GM10847 (cell line): ENCODE results near the gene GJD2.

Source experiments
- POLR2A ChIP-seq: IDR thresholded peaks from 2 replicates; pipeline ENCODE4 v1.6.1; 2011; ENCODE audit not compliant: insufficient read length; ENCODE audit errors: extremely low read depth

GJD2 gene

GRCh38 chr15:34786206-34786605 lies 31.4 kb upstream of the GJD2 start:
- TF ChIP-seq POLR2A: no peak

DNA sequence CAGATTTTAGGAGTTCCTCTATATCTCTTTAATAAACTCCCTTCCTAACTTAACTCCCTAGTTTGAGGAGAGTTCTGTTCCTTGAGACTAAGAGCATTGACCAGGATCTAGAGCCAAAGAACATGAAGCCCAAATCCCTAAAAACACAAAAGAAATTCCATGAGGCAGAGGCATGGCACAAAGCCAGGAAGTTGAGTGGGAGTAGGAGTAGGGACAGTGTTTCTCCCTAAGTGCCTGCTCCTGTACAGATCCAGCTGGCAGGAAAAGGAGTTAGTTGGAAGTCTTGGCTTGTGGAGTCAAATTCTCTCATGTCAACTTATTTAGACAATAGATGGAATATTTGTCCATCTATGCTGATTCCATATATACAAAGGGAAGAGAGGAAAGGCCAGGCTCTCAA lies 29.2 kb upstream of the GJD2 start:
- no peak for TF ChIP-seq POLR2A

- TF ChIP-seq POLR2A: no peak
Observed at GRCh38 chr15:34783431-34783830, 28.6 kb upstream of the GJD2 start.

DNA sequence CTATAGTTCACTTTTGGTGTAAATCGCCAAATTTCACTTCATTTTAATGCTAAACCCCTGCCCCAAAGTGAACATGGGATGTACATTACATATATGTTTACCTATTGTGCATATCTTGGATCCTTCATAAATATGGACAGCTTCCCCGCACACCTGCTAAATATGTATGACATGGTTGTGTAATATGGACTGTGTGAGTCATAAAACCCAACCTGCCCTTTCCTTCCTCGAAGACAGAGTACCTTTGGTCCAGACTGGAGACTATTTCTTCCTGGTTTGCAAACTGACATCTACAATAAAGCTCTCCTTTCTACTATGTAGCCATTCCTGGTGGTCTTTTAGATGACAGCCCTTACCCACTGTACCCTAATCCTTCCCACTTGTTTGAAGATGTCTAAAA lies 28.1 kb upstream of the GJD2 start:
- no peak for TF ChIP-seq POLR2A

DNA sequence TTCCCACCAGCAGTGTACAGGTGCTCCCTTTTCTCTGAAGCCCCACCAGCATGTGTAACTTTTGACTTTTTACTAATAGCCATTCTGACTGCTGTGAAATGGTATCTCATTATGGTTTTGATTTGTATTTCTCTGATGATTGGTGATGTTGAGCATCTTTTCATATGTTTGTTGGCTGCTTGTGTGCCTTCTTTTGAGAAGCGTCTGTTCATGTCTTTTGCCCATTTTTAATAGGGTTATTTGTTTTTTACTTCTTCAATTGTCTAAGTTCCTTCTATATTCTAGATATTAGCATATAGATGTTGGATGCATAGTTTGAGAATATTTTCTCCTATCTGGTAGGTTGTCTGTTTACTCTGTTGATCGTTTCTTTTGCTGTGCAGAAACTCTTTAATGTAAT lies 25.9 kb upstream of the GJD2 start:
- TF ChIP-seq POLR2A: no peak

GRCh38 chr15:34776606-34777105 lies 21.9 kb upstream of the GJD2 start:
- TF ChIP-seq POLR2A: no peak

- no peak for TF ChIP-seq POLR2A
Observed at GRCh38 chr15:34773917-34774316, 19.1 kb upstream of the GJD2 start.

- no peak for TF ChIP-seq POLR2A
Observed at GRCh38 chr15:34773013-34773412, 18.2 kb upstream of the GJD2 start.

- no peak for TF ChIP-seq POLR2A
Observed at GRCh38 chr15:34772312-34772711, 17.5 kb upstream of the GJD2 start.

DNA sequence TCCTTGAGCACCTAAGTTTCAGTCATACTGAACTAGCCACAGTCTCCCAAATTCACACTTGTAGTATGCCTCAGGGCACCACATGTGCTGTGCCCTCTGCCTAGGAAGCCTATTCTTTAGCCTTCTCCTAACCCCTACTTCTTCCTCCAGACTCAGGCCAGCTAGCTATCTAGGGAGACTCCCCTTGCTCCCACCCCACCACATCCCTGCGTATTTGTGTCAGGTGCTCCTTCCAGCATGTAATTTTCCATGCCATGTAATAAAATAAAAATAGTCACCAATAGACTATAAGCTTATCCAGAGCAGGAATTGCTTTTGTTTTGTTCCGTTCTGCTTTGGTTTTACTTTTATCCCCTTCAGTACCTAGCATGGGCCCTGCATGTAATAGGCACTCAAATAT lies 14.9 kb upstream of the GJD2 start:
- no peak for TF ChIP-seq POLR2A

DNA sequence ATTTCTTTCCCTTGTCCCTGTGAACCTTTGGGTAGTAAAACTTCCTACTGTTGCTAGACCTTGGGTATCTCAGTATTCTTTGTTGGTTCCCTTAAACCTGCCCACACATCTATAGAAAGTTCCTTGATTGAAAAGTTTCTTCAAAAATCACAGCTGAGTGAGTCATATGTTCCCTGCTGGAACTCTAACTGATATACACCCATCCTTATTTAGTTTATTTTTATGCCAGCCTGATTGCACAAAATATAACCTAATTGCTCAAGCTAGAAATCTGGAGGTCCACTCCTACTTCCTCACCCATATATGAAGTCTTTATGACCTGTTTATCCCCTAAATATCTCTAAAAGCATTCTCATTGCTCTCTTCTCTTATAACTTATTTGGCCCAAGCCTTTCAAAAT lies 13.7 kb upstream of the GJD2 start:
- TF ChIP-seq POLR2A: no peak

DNA sequence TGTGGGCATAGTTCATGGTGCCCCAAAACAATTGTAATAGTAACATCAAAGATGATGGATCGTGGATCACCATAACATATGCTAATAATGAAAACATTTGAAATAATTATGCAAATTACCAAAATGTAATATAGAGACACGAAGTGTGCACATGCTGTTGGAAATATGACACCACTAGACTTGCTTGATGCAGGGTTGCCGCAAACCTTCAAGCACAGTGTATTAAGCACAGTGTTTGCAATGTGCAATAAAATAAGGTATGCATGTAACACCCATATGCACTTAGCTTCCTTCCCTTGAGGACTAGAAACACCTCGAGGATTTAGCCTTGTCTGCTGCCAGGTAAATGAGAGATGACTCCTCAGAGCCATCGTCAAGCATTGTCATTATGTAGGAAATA lies 10.9 kb upstream of the GJD2 start:
- no peak for TF ChIP-seq POLR2A

DNA sequence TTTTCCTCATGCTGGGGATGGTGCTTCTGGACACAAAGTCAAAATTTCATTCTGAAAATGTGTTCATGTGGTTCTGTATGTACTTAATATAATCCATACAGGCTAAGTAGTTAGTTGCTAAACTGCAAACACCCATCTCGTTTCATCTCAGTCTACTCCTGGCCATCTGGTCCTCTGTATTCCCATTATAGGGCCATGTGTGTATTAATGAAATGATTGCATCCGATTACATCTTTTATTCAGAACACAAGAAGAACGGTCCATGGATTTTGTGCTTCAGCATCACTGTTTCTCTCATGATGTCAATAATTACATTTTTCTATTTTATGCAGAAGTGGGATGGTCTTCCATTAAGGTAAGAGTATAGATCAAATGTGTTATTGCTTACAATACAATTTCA lies 6.1 kb upstream of the GJD2 start:
- no peak for TF ChIP-seq POLR2A

- no peak for TF ChIP-seq POLR2A
Observed at GRCh38 chr15:34759992-34760391, 5.2 kb upstream of the GJD2 start.

DNA sequence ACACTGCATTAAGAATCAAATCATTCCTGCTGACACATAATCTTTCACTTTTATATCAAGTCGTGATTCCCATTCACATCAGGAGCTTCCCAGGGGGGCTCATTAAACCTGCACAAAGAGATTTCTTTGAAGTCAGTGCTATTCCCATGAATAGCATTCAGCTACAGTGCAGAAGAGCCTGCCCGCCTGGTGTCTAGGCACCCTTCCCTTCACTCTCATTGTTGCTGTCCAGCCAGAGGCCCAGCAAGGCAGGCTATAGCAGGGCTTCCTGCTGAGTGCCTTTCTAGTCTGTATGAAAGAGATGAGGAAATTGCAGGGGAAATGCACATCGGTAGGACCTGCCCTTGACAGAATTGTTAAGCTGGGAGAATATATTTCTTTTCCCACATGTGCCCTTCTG lies 4.5 kb upstream of the GJD2 start:
- TF ChIP-seq POLR2A: no peak

DNA sequence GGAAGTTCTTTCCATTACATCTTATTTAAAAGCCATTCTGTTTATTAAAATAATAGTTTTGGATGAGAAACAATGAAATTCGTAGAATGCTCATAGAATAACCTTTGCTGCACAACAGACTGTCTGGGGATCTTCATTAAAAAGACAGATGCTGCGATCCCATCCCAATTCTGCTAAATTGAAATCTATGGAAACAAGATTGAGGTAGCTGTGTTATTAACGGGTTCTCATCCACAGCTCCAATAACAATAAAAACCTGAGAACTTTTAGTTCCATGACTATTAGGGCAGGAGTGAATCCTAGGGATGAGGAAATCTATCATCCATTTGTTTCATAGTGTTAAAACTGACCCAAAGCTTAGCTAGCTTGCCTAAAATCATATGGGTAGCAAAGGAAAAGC lies 2.5 kb upstream of the GJD2 start:
- TF ChIP-seq POLR2A: no peak

GRCh38 chr15:34755419-34755773 lies 598 bp upstream of the GJD2 start:
- no peak for TF ChIP-seq POLR2A

DNA sequence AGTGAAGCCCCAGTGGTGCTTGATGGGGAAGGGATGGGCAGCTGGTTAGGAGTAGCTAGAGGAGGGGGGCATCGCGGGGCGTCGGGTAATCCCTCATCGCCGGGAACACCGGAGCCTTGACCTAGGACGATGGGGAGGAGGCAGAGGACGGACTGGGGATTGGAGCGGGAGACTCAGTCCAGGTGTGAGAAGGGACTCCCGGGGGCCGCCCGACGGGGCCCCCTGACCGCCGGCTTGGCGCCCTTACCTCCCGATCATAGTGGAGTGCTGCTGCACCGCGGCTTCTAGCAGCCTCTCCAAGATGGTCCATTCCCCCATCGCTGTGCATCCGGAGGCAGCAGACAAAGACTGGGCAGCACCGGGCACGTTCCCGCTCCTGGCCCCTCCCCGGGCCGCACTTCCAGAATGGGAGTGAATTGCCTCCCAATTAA lies 612 bp downstream of the GJD2 start:
- no peak for TF ChIP-seq POLR2A

- no peak for TF ChIP-seq POLR2A
Observed at GRCh38 chr15:34753236-34753894, 1.4 kb downstream of the GJD2 start.
